NT2/D1 (cell line): ENCODE data around the gene ABR.
"Not testable (repeated sequence)": the region's sequence is repeated elsewhere in the genome, so short reads cannot be mapped to it uniquely, and the experiment has no call there.

Experiments
- DNase-seq: peaks from one replicate; pipeline ENCODE4 v3.0.0-alpha.2; 2011; ENCODE audit warnings: low read depth, low spot score
- H3K27me3 ChIP-seq: 2 replicates; pipeline ENCODE4 v1.6.0; 2011; ENCODE audit warnings: mild to moderate bottlenecking; ENCODE audit not compliant: insufficient read length, insufficient read depth
- H3K36me3 ChIP-seq: 2 replicates; pipeline ENCODE4 v1.6.1; 2011; ENCODE audit warnings: mild to moderate bottlenecking, low read length, mixed read lengths; ENCODE audit not compliant: insufficient read depth, insufficient read length
- H3K4me1 ChIP-seq: 2 replicates; pipeline ENCODE4 v1.5.1; 2011; ENCODE audit not compliant: insufficient read depth, insufficient read length
- H3K4me3 ChIP-seq: 2 replicates; pipeline ENCODE4 v1.5.1; 2011; ENCODE audit warnings: low read depth; ENCODE audit not compliant: insufficient read length
- H3K9ac ChIP-seq: 2 replicates; pipeline ENCODE4 v1.6.0; 2011; ENCODE audit warnings: low read depth; ENCODE audit not compliant: insufficient read length
- H3K9me3 ChIP-seq: 2 replicates; pipeline ENCODE4 v1.5.1; 2011; ENCODE audit warnings: mild to moderate bottlenecking, low read length; ENCODE audit not compliant: insufficient read depth
- SUZ12 ChIP-seq: IDR thresholded peaks from 2 replicates; pipeline ENCODE4 v1.6.1; 2011; ENCODE audit not compliant: insufficient read length, insufficient read depth; ENCODE audit errors: extremely low read depth
- YY1 ChIP-seq: IDR thresholded peaks from 2 replicates; pipeline ENCODE4 v1.6.1; 2011; ENCODE audit not compliant: insufficient read length, insufficient read depth
- ZNF274 ChIP-seq: IDR thresholded peaks from 2 replicates; pipeline ENCODE4 v1.6.1; 2011; ENCODE audit warnings: mild to moderate bottlenecking, low read depth, low read length

Gene ABR

GRCh38 chr17:1160591-1161390 is 19.0 kb downstream of the ABR start:
- Histone ChIP-seq H3K9me3 (no peaks in the 10 kb centered on the region), H3K27me3 (no peaks in the 10 kb centered on the region), H3K4me3 (no peak overlapping the region), H3K9ac (no peak overlapping the region), H3K4me1 (no peaks in the 10 kb centered on the region), H3K36me3 (no peaks in the 10 kb centered on the region)
- TF ChIP-seq SUZ12 = no peak
- TF ChIP-seq ZNF274 = no peak
- no peak for TF ChIP-seq YY1
- no peak for DNase-seq

GRCh38 chr17:1159431-1160180 is 20.2 kb downstream of the ABR start:
- DNase-seq = no peak
- Histone ChIP-seq H3K9ac (no peak overlapping the region), H3K9me3 (no peaks in the 10 kb centered on the region), H3K4me3 (no peak overlapping the region), H3K27me3 (no peaks in the 10 kb centered on the region), H3K36me3 (no peaks in the 10 kb centered on the region), H3K4me1 (no peaks in the 10 kb centered on the region)
- TF ChIP-seq YY1 (no peak), ZNF274 (no peak), SUZ12 (no peak)

- Histone ChIP-seq H3K27me3 (no peaks in the 10 kb centered on the region), H3K9ac (no peak overlapping the region), H3K9me3 (no peaks in the 10 kb centered on the region), H3K4me3 (no peak overlapping the region), H3K4me1 (no peaks in the 10 kb centered on the region), H3K36me3 (no peaks in the 10 kb centered on the region)
- no peak for DNase-seq
- TF ChIP-seq SUZ12 = no peak
- TF ChIP-seq ZNF274 = no peak
- TF ChIP-seq YY1 = no peak
These were observed 20.9 kb downstream of the ABR start for GRCh38 chr17:1158879-1159278.

GRCh38 chr17:1156864-1157263 is 22.9 kb downstream of the ABR start:
- no peaks in the 10 kb centered on the region for H3K36me3 ChIP-seq

GRCh38 chr17:1154704-1155103 is 25.1 kb downstream of the ABR start:
- peaks cover 4% of the 10 kb centered on the region for H3K36me3 ChIP-seq
- H3K27me3 ChIP-seq = no peaks in the 10 kb centered on the region
- no peak for DNase-seq
- no peaks in the 10 kb centered on the region for H3K4me1 ChIP-seq
- no peak overlapping the region for H3K4me3 ChIP-seq
- TF ChIP-seq YY1 (no peak), SUZ12 (no peak), ZNF274 (no peak)
- H3K9ac ChIP-seq = no peak overlapping the region
- no peaks in the 10 kb centered on the region for H3K9me3 ChIP-seq

More at GRCh38 chr17:1156864-1157263, 22.9 kb downstream of the ABR start:
- Histone ChIP-seq H3K9ac (no peak overlapping the region), H3K4me1 (no peaks in the 10 kb centered on the region), H3K9me3 (no peaks in the 10 kb centered on the region), H3K27me3 (no peaks in the 10 kb centered on the region), H3K4me3 (no peak overlapping the region)
- no peak for DNase-seq
- TF ChIP-seq YY1 = no peak
- TF ChIP-seq SUZ12 = no peak
- TF ChIP-seq ZNF274 = no peak

- H3K27me3 ChIP-seq = no peaks in the 10 kb centered on the region
- DNase-seq = no peak
- peaks cover 5% of the 10 kb centered on the region for H3K36me3 ChIP-seq
- H3K4me1 ChIP-seq = no peaks in the 10 kb centered on the region
- no peak overlapping the region for H3K4me3 ChIP-seq
- no peak for TF ChIP-seq YY1
- no peak for TF ChIP-seq ZNF274
- no peak for TF ChIP-seq SUZ12
- no peaks in the 10 kb centered on the region for H3K9me3 ChIP-seq
- no peak overlapping the region for H3K9ac ChIP-seq
These were observed 25.8 kb downstream of the ABR start for GRCh38 chr17:1153795-1154546.

- H3K27me3 ChIP-seq, DNase-seq, H3K9me3 ChIP-seq, H3K4me1 ChIP-seq, H3K4me3 ChIP-seq, H3K36me3 ChIP-seq, H3K9ac ChIP-seq: not testable (repeated sequence)
These were observed 27.2 kb downstream of the ABR start for GRCh38 chr17:1152582-1152981.
